ENCODE measurements around the gene ODAM. TPM values are rescaled to one million over a fixed set of nuclear protein-coding genes. Genes with fewer than 3 reads are reported as not detected.

Gene ODAM
- total and polyA plus RNA-seq, 2 of the 8 experiments (the other 6 are each of a cell fraction or from before 2014, with no cell fraction given): 0.21 TPM; not detected in 1

- DNase-seq (ENCODE audit: low read depth in 1 of 2, low spot score in 2 of 2) (no peak), FAIRE-seq (no peak)
- H3K56ac ChIP-seq (replicated peaks; ENCODE audit: insufficient read length, low read depth, low read length): no peak overlapping the region
- H3K79me2 ChIP-seq (ENCODE audit: control insufficient read depth in 1 of 2, insufficient read depth in 2 of 2, low read length in 2 of 2): no peaks in the 10 kb centered on the region
- H4K5ac ChIP-seq (ENCODE audit: insufficient read length, low read depth, low read length): no peak overlapping the region
- H2AK5ac ChIP-seq (ENCODE audit: low read depth, low read length): no peak overlapping the region
- ChIA-PET POLR2A (ENCODE audit: partially characterized antibody) (no interaction called here), CTCF (ENCODE audit: partially characterized antibody) (no interaction called here)
- no peak overlapping the region for H2BK20ac ChIP-seq (ENCODE audit: low read length)
- H2BK15ac ChIP-seq (ENCODE audit: low read length): no peak overlapping the region
- H2BK12ac ChIP-seq (ENCODE audit: low read depth, low read length): no peak overlapping the region
- H3K18ac ChIP-seq (ENCODE audit: extremely low read depth, low read length): no peak overlapping the region
- TF ChIP-seq TEAD4 (IDR thresholded peaks at IDR 0.05; ENCODE audit: low read depth, low read length) (no peak), CTBP2 (IDR thresholded peaks at IDR 0.05; ENCODE audit: borderline replicate concordance, insufficient read depth, insufficient read length, low read length) (no peak), BCL11A (IDR thresholded peaks at IDR 0.05; ENCODE audit: low read depth in 2 of 2, low read length in 2 of 2) (no peak), CHD2 (IDR thresholded peaks at IDR 0.05; ENCODE audit: low read length) (no peak), SUZ12 (IDR thresholded peaks at IDR 0.05; ENCODE audit: low read length) (no peak), SIX5 (IDR thresholded peaks at IDR 0.05; ENCODE audit: low read depth, low read length) (no peak), SIRT6 (IDR thresholded peaks at IDR 0.05; ENCODE audit: low read length) (no peak), YY1 (IDR thresholded peaks at IDR 0.05; ENCODE audit: low read depth, low read length) (no peak), RBBP5 (IDR thresholded peaks at IDR 0.05; ENCODE audit: borderline replicate concordance, low read depth, low read length) (no peak), HDAC2 (IDR thresholded peaks at IDR 0.05; ENCODE audit: borderline replicate concordance in 1 of 2, low read depth in 2 of 2, low read length in 2 of 2) (no peak), RNF2 (IDR thresholded peaks at IDR 0.05; ENCODE audit: borderline replicate concordance, low read depth, low read length, missing control alignments, poor library complexity, severe bottlenecking) (no peak), KDM5A (IDR thresholded peaks at IDR 0.05; ENCODE audit: low read length) (no peak), ZNF274 (IDR thresholded peaks at IDR 0.05; ENCODE audit: borderline replicate concordance, extremely low read depth, low read length) (no peak), BRCA1 (IDR thresholded peaks at IDR 0.05; ENCODE audit: low read depth, low read length) (no peak)
- H4K20me1 ChIP-seq (replicated peaks in 1 of 2; ENCODE audit: control insufficient read depth in 1 of 2, insufficient read depth in 2 of 2, low read length in 2 of 2): no peaks in the 10 kb centered on the region
- 95% methylated on average over 3 of the region's 3 CpGs; no CpG with 5 or more reads in 1 of the 2 experiments for WGBS, 2 experiments (ENCODE audit: extremely low coverage in 1 of 2, insufficient coverage in 1 of 2, insufficient read length in 1 of 2, insufficient replicate concordance in 2 of 2, low coverage in 1 of 2, low lambda C conversion rate in 2 of 2, missing lambda C conversion rate in 1 of 2)
- H4K91ac ChIP-seq (replicated peaks; ENCODE audit: insufficient read length, low read length): no peak overlapping the region
- no peaks in the 10 kb centered on the region for H3K27me3 ChIP-seq (replicated peaks in 1 of 4; ENCODE audit: control insufficient read depth in 3 of 4, extremely low read depth in 1 of 4, insufficient read depth in 3 of 4, low read length in 3 of 4)
- no peaks in the 10 kb centered on the region for H3K4me1 ChIP-seq (replicated peaks in 1 of 4; ENCODE audit: control insufficient read depth in 3 of 4, insufficient read depth in 4 of 4, low read length in 3 of 4)
- no peaks in the 10 kb centered on the region for H3K79me1 ChIP-seq (ENCODE audit: low read depth, low read length)
- H2AFZ ChIP-seq (ENCODE audit: low read length): no peak overlapping the region
- no peaks in the 10 kb centered on the region; a peak in 1 of 4 replicates for H3K9me3 ChIP-seq (ENCODE audit: insufficient read depth in 2 of 2, low read depth in 1 of 2, low read length in 1 of 2)
- no peak overlapping the region for H3K9ac ChIP-seq (replicated peaks in 1 of 4; ENCODE audit: extremely low read depth in 1 of 4, low read depth in 3 of 4, low read length in 3 of 4)
- no peak overlapping the region for H2BK5ac ChIP-seq (ENCODE audit: low read depth, low read length)
- no peak overlapping the region for H4K8ac ChIP-seq (ENCODE audit: extremely low read depth, insufficient read depth, low read length)
- H3K14ac ChIP-seq (ENCODE audit: insufficient read length): no peak overlapping the region
- no peaks in the 10 kb centered on the region for H3K36me3 ChIP-seq (ENCODE audit: control insufficient read depth in 2 of 4, insufficient read depth in 4 of 4, low read length in 3 of 4)
- H3K4ac ChIP-seq (replicated peaks; ENCODE audit: insufficient read length, low read depth, low read length): no peak overlapping the region
- H3K27ac ChIP-seq (ENCODE audit: low read depth, low read length): no peak overlapping the region
- no peak overlapping the region for H3K23ac ChIP-seq (ENCODE audit: insufficient read length)
- H3K4me3 ChIP-seq (ENCODE audit: extremely low read depth in 1 of 4, insufficient read depth in 2 of 4, low read depth in 3 of 4, low read length in 4 of 4): no peak overlapping the region
- H2BK120ac ChIP-seq (replicated peaks; ENCODE audit: low read depth, low read length): no peak overlapping the region
- no peak overlapping the region for H3K4me2 ChIP-seq (ENCODE audit: insufficient read depth in 1 of 2, low read depth in 2 of 2, low read length in 2 of 2)
- H3K23me2 ChIP-seq (ENCODE audit: low read depth, low read length): peaks cover 1% of the 10 kb centered on the region; the same call in 1 of the 2 replicates
These were observed 44.3 kb upstream of the ODAM start for GRCh38 chr4:70151271-70151670.
